ENCODE data around the gene COA1.

The COA1 gene

GRCh38 chr7:43625453-43625852 lies 103.9 kb downstream of the COA1 start:
- no peak overlapping the region for H3K4me3 ChIP-seq (ENCODE audit: severe bottlenecking)
- no peaks in the 10 kb centered on the region for H3K9me3 ChIP-seq (ENCODE audit: severe bottlenecking)
- peaks cover 98% of the 10 kb centered on the region for H3K36me3 ChIP-seq (ENCODE audit: low read depth)
- DNase-seq (ENCODE audit: low spot score) (no peak), ATAC-seq (ENCODE audit: low read depth) (no peak)
- TF ChIP-seq CTCF (IDR thresholded peaks at IDR 0.05; ENCODE audit: poor library complexity, severe bottlenecking), result no peak
- H3K27me3 ChIP-seq (ENCODE audit: insufficient read depth, poor library complexity, severe bottlenecking), result no peaks in the 10 kb centered on the region
- H3K27ac ChIP-seq (ENCODE audit: poor library complexity, severe bottlenecking), result peak overlapping the region; percentile 38
- peaks cover 15% of the 10 kb centered on the region for H3K4me1 ChIP-seq (ENCODE audit: insufficient read depth, poor library complexity, severe bottlenecking)

GRCh38 chr7:43624156-43624555 lies 105.2 kb downstream of the COA1 start:
- H3K9me3 ChIP-seq (ENCODE audit: severe bottlenecking), result no peaks in the 10 kb centered on the region
- H3K27ac ChIP-seq (ENCODE audit: poor library complexity, severe bottlenecking), result peak overlapping the region; percentile 38
- H3K4me1 ChIP-seq (ENCODE audit: insufficient read depth, poor library complexity, severe bottlenecking), result peaks cover 16% of the 10 kb centered on the region
- no peak overlapping the region for H3K4me3 ChIP-seq (ENCODE audit: severe bottlenecking)
- H3K27me3 ChIP-seq (ENCODE audit: insufficient read depth, poor library complexity, severe bottlenecking), result no peaks in the 10 kb centered on the region
- no peak for DNase-seq (ENCODE audit: low spot score)
- no peak for TF ChIP-seq CTCF (IDR thresholded peaks at IDR 0.05; ENCODE audit: poor library complexity, severe bottlenecking)
- ATAC-seq (ENCODE audit: low read depth), result no peak
- H3K36me3 ChIP-seq (ENCODE audit: low read depth), result peaks cover 98% of the 10 kb centered on the region

GRCh38 chr7:43621729-43622448 lies 107.4 kb downstream of the COA1 start:
- ATAC-seq (ENCODE audit: low read depth) (no peak), DNase-seq (ENCODE audit: low spot score) (no peak)
- Histone ChIP-seq H3K27ac (ENCODE audit: poor library complexity, severe bottlenecking) (peak overlapping the region; percentile 38), H3K9me3 (ENCODE audit: severe bottlenecking) (no peaks in the 10 kb centered on the region), H3K36me3 (ENCODE audit: low read depth) (peaks cover 100% of the 10 kb centered on the region), H3K4me1 (ENCODE audit: insufficient read depth, poor library complexity, severe bottlenecking) (peaks cover 17% of the 10 kb centered on the region), H3K27me3 (ENCODE audit: insufficient read depth, poor library complexity, severe bottlenecking) (no peaks in the 10 kb centered on the region), H3K4me3 (ENCODE audit: severe bottlenecking) (no peak overlapping the region)
- TF ChIP-seq CTCF (IDR thresholded peaks at IDR 0.05; ENCODE audit: poor library complexity, severe bottlenecking), result no peak

GRCh38 chr7:43619213-43620012 lies 109.9 kb downstream of the COA1 start:
- H3K36me3 ChIP-seq (ENCODE audit: low read depth), result peaks cover 100% of the 10 kb centered on the region
- TF ChIP-seq CTCF (IDR thresholded peaks at IDR 0.05; ENCODE audit: poor library complexity, severe bottlenecking), result no peak
- peak overlapping the region; percentile 38 for H3K27ac ChIP-seq (ENCODE audit: poor library complexity, severe bottlenecking)
- H3K4me3 ChIP-seq (ENCODE audit: severe bottlenecking), result no peak overlapping the region
- H3K4me1 ChIP-seq (ENCODE audit: insufficient read depth, poor library complexity, severe bottlenecking), result peaks cover 14% of the 10 kb centered on the region
- no peaks in the 10 kb centered on the region for H3K27me3 ChIP-seq (ENCODE audit: insufficient read depth, poor library complexity, severe bottlenecking)
- H3K9me3 ChIP-seq (ENCODE audit: severe bottlenecking), result no peaks in the 10 kb centered on the region
- ATAC-seq (ENCODE audit: low read depth) (peak; percentile 35; the same call in 2 of the 3 replicates), DNase-seq (ENCODE audit: low spot score) (no peak)
